Activated T-cell treated with anti-CD3 and anti-CD28 coated beads, Interleukin-2, amount 50 U/mL, for 1 hour (primary cell): ENCODE data around the gene KCNMA1.

ENCODE experiments used
- DNase-seq: peaks from one replicate; pipeline ENCODE4 v3.0.0-alpha.2; 2020

KCNMA1 gene

DNA sequence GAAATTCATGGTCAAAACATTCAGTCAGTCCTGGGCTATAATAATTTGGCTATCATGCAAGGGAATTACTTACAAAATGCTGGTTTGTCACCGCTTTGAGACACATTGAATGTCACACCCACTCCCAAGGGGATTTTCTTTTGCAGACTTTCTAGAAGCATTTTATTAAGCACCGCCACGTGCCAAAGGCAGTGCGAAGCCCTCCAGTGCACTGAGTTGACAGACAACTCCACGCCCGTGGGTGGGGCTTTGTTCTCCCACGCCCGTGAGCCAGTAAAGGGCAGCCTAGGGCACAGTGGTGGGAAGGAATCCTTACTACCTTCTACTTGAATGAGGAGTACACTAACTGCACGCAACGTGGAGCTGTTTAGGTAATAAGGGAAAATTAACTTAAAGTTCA, 515.8 kb downstream of the KCNMA1 start:
- DNase-seq, result no peak

DNA sequence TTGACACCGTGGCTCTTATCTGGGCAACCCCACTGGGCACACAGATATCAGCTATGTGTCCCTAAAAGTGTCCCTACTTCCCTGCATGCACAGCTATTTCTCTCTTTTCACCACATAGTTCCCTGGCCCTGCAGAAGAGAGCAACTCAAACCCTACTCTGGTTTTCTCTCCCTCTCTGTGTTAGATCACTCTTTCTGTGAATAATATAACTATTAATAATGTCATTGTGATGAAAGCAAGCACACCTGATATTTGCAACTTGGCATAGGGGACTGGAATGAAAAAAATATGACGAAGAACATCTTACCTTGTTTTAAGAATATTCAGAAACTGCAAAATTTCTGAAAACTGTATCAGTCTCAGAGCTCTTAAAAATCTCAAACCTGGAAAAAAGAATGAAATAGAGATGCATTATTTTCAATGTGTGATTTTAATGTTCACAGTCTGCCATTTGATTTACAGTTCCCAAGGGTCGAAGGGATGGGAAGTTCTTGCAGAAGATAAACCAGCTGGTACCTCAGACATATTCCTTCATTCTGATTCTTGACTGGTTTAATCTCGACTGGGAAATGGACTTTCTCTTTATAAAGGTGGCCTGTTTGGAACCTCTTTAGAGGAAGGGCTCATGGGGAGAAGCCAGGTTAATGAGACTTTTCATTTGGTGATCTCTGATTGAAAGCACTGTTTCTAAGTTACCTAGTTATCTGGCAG, 516.8 kb downstream of the KCNMA1 start:
- no peak for DNase-seq

DNA sequence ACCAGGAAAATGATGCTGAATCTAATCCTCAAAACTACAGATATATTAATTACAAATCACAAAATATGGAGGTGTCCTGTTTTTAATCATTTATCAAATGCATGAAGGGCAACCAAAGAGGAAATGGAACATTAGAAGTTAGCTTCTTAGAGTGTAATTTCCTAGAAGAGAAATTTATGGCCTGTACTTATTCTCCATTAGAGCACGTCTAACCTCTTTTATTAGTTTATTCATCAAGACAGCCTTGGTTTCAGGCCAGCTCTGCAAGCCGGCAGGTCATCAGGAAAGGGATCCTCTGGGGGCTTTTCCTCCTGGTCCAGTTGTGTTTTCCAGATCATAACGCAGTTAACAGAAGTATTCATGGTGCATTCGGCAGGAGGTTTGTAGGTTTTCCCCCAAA, 517.6 kb downstream of the KCNMA1 start:
- DNase-seq, result no peak

DNA sequence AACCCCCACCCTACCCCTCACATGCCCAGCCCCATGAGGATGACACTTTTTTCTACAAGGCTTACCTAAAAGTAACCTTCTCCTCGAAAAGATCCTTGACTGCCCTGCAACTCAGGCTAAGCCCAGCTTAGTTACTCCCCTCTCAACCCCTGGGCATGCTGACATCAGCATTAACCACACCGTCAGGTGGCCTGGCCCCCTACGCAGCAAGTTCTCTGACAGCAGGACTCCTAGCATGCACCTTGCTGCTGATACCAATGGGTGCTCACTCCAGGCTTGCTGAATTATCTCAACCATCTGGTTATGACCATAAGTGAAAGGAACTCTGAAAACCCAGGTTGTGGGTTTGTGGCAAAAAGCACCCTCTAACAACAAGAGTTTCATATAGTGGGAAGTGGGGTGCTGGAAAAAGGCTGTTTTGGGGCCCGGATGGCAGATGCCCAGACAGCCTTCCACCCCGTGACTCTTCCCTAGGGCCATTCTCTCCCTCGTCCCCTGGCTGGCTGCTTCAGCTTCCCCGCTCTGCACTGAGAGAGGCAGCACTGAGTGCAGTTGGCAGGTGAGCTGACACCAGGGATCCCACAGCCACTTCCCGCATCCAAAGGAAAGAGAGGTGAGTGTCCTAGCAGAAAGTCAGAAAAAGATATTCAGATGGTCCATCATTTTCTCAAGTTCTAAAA, 518.9 kb downstream of the KCNMA1 start:
- no peak for DNase-seq

DNA sequence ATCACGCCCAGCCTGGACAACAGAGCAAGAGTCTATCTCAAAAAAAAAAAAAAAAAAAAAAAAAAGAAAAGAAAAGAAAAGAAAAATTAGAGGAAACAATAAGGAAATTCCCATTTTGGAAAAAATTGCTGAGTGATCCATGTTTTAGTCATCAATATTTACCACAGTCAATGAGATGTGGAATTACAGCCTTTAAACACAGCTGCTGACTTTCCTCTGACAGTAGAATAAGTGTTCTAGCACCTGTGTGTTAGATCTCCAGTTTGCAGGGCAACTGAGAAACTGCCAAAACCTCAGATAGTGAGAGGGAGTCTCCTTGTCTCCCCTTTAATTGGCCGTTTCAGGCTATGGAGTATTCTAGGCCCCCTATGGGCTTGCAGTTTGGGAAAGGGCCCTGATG, 520.1 kb downstream of the KCNMA1 start:
- no peak for DNase-seq

DNA sequence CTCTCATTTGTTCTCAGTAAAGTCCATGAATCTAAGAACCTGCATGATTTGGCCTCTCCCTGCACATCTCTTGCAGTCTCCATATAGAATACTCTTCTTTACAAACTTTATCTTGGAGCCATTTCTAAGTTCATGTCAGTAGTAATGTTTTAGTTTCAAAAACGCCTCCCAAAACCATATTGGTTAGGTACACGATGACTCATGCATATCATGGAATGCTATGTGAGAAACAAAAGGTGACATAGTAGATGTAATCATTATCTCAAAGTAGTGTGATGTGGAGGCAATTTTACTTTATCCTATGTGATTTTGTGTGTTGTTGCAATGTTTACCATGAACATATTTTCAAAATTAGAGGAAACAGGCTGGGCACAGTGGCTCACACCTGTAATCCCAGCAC, 520.7 kb downstream of the KCNMA1 start:
- no peak for DNase-seq

DNA sequence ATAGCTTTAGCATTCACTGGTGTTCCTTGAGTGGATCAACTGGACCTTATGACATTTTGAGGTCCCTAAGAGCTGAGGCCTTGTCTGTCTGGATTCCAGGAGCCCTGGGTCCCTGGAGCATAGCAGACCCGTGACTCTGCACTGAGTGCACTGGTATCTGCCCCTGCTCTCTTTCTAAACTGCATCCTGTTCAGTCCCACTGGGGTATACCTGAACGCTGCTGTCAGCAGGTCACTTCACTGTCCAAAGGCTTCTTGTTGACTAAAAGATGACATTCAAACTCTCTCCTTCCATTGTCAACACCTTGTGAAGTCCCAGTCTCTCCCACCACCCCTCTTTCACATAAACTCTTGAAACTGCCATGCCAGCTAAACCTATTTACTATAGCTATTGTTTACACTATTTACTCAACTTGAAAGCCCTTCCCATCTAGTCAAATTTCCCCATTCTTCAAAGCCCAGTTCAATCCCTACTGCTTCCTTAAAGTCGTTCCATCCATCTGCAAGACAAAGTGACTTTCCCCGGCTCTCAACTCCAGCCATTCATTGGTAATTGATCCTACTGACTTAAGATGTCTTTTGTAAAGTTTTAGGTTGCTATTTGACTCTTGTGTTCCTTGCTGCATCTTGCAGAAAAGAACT, 523.3 kb downstream of the KCNMA1 start:
- DNase-seq, result no peak

DNA sequence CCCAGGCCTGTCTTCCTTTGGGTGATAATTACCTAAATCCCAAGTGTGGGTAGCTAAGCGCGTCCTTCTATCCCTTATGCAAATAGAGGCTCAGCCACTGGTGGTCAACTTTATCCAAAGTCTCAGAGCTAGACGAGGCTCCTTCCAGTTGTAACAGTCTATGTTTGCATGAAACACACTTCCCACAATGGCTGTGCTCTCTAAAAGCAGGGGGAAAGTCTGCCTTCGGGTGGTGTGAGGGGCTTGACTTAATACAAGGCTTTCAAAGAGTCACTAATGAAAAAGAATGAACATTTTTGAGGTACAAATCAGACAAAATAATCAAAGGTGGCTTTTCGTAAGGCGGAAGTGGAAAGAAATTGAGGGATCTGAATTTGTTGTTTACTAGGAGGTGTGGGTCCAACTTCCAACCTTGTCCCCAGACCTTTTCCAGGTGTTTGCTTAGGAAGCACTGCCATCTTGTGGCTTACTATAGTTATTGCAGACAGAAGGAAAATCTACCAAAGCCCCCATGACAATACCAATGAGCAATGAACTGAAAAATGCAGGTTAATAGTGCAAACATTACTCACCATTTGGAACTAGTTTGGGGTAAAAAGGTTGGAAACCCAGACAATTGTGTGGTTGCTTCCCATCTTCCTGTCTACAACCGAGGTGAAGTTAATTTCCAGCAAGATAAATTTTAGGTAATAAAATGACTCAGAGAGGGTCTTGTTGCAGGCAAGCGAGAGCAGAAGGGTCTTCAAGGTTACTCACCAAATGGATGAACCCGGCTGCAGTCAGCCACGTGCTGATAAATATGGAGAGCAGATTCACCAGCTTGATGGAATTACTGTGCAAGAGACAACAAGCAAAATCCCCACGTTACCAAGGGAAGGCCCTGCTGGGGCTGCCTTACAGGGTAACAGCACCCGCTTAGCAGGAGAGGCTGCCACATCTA, 525.7 kb downstream of the KCNMA1 start:
- DNase-seq, result no peak

DNA sequence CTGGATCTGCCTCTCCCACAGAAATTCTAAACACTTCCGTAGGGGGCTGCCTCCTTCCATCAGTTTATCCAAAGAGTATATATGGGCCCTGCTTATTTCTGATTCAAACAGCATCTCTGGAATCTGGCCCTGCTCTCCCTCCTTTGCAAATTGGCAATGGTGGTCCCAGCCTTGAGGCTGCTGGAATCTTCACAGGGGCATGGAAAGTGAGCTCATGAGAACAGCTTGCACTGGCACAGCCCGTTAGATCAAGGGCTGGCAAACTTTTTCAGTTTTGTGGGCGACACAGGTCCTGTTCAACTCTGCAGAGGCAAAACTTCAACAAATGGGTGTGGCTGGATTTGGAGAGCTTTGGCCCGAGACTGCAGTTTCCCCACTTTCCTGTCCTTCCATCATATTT, 526.9 kb downstream of the KCNMA1 start:
- DNase-seq, result no peak

DNA sequence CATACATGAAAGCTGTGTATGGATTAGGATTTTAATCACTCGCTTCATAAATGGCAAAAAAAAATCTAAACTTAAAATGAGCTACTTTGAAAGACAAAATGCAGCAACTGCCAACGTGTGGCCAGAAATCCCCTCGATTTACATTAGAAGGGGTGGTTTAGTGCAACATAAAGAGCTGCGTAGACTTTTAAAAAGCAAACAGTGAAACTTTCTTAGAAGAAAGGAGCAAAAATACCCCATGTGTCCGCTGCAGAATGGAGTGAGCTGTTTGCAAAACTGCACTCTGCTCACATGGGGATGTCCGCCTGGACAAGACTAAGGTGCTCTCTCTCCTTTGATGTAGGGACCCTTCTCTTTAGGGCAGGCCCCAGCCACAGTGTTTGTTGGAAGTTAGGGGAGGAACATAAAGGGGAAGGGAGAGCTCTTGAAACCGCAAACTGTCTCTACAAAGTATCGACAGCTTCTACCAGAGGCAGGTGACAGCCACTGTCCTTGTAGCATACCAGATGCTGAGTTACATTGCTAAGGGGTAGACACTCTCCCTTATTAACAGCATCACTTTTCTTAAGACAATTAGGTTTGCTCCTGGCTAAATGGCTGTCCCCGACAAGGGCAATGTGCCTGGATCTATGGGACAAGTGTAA, 528.1 kb downstream of the KCNMA1 start:
- DNase-seq, result no peak

DNA sequence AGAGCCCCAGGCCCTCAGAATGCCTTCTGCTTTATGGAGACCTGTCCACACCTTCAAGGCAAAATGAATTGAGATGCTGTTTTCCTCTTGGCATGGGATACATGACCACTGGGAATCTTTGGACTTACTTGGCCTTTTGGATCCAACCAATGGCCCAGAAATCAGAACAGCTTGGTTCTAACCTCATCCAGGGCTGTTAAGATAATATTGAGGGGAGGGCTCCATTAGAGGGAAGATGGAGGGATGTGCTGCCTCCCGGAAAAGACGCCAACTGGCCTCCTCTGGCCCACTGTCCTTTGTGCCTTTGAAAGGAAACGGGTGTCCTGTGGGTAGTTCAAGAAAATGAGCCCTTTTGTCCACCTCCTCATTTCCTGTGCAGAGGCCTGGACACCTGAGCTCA, 530.9 kb downstream of the KCNMA1 start:
- DNase-seq, result no peak

DNA sequence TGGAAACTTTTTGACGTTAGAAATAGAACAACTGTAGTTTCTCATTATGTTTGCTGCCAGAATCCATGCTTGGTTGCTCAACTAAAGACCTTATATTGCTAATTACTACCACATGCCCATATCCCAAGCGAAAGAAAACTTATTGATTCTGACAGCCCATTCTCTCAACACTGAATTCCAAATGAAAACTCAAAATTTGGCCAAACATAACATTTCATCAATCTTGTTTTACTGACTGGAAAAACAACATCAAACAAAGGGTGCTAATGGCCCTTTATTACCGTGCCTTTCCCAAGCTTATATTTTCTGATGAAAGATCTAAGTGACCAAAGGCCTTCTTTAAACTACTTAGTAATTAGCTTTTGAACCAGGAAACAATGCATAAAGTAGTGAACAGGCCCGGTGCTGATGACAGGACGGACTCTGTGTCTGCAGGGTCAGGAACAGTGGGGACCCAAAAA, 531.8 kb downstream of the KCNMA1 start:
- DNase-seq, result no peak

DNA sequence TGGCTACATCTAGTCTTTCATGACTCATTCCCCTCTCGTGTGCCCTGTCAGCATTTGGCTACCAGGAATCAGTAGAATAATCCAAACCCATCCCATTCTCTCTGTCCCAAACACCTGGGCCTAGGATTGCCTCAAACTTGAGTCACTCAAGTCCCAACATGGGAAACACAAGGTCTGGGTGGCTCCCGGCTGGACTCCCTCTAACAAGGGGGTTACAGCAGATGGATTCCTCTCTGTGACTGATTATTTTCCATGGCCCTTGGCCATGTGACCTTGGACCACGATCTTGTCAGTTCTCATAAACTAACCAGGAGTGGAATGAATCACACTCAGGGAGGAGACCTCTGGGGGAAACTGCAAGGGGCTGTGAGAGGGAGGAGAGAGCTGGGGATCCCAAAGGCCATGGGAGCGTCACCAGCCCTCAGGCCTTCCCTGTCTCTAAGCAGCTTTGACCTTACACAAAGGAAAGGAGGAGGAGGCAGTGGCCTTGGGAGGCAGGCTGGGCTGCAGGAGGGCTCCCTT, 533.1 kb downstream of the KCNMA1 start:
- DNase-seq, result no peak

DNA sequence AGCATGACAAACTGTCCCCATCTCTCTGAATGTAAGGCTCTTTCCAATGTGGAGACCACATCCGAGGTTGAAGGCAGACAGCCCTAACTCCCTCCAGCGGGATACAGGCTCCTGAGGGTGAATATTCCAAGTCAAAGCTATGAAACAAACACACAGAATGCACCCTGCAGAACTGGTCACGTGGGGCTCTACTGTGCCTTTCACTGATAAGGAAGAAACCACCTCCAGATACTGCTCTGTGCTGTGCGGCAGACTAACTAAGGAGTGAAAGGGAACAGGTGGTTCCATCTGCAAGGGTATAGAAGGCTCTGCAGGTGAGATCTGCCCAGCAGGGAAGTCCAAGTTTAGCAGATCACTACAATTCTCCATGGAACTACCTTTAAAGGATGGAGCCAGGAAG, 534.4 kb downstream of the KCNMA1 start:
- DNase-seq, result no peak

DNA sequence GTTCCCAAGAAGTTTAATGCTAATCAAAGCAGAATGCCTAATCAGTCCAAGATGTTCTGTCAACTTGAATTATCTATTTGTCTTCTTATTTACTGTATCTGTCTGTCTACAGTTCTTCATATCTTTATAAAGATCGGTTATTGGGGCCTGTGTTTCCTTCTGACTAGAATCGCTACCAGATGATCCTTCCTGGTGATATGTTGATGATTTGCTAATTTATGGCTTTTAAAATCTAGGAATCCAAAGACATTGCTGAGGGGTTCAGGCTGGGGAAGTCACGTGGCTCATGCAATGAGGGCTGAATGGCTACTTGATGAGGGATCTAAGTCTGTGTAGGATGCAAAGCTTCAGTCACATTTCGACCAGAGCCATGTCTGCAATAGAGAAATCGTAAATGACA, 536.3 kb downstream of the KCNMA1 start:
- no peak for DNase-seq

DNA sequence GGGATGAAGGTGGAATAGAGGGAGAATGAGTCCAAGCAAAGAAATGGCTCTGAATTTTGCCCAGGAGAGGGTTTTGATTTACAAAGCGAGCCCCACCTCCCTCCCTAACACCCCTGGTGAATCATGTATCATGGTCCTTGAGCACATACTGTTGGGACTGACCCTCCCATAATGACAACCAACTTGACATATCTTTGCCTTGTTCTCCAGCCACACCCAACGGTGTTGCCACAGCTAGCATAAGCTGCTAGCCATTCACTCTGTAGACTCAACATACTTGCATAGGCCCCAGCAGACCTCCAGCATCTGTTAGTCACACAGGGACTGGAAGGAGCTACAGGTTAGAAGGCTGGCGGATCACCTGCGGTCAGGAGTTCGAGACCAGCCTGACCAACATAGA, 538.5 kb downstream of the KCNMA1 start:
- DNase-seq, result no peak

DNA sequence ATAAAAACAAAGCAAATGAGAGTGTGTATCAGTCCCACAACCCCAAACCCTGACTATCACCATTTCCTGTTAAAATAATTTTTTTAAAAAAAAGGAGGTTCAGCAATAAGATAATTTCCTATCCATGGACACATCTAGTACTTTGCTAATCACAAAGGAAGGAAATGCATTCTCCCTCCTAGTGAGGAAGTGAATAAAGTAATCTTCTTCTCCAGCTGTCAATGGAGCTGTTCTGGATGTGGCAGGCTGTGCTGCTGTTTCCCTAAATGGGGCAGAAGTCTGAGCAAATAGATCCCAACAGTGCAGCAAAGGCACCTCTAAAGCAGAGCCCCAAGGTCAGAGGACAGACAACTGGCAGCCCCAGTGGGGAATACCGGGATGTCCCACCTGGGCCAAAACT, 540.0 kb downstream of the KCNMA1 start:
- no peak for DNase-seq

DNA sequence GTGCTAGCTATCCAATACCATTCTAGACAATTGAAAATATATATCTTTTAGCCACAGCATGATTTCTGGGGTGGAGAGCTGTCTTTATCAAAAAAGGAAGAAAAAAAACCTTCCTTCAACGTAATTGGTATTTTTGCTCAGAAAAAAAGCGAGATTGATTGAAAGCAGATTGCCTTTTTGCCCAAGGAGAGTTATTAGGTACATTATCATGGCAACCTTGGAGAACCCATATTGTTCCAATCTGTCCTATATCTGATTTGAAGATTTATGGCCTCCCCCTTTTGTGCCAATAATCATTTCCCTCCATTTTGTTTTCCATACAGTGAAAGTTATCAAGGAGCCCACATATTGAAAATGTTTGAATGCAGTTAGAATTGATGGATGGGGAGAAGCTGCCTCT, 544.5 kb downstream of the KCNMA1 start:
- no peak for DNase-seq

DNA sequence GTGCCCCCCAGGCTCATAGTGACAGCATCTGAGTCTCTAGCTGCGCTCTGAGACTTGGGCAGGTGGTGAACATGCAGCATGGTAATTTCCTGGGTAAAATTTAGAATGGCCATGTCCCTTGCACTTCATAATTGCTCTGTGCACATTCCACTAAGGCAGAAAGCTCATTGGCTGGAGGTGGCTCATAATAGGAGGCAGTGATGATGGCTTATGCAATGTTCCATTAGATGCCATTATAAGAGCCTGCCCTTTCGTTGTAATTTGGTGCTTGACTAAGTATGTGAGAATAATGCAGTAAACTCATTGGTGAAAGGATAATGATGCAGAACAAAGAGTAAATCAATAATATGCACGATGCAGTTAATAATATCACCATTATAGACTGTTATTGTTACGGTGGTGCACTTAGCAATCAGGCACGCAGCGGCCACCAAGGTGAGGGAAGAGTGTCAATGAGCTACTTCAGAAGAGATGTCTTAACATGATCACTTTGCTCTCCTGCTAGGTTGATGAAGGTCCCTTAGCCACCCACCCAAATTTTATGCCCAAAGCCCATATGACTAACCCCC, 545.9 kb downstream of the KCNMA1 start:
- DNase-seq, result no peak

DNA sequence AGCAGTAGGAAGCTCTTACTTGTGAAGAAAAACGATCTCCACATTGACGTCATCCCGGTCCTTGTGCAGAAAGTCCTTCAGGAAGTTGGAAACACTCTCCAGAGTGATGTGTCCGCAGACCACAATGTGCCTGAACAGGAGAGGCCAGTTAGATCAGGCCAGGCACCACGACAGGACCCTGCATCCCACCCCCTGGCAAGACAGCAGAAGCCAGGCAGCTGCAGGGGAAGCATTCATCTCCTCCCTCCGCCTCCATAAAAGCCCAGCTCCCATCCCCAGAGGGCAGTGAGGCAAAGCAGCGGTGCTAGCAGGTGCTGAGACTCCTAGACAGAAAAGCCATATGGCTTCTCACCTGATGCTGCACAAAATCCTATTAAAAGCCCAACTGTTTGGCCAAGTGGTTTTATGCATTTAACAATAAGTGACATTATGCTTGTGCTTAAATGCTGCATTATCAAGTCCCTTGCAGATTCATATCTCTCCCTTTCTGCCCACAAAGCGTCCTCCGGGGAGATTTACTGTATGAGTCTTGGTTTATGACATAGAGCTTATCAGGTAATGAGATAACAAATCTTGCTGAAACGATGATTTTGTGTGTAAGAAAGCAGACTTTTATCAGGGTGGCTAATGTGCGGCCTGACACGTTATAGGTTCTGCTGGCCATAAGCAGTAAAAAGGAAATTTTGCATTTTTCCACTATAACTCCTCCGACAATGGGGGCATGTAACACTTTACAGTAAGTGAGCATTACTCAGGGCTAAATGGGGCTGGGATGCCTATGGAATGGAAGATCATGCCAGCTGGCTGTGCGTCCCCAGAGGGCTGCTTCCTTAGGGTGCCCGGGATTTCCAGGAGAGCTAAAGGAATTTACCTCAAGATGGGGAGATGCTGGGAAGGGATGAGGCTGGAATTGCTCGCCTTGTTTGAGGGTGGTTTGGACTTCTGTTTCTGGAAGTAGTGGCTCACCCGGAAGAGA, 546.9 kb downstream of the KCNMA1 start:
- DNase-seq, result no peak

DNA sequence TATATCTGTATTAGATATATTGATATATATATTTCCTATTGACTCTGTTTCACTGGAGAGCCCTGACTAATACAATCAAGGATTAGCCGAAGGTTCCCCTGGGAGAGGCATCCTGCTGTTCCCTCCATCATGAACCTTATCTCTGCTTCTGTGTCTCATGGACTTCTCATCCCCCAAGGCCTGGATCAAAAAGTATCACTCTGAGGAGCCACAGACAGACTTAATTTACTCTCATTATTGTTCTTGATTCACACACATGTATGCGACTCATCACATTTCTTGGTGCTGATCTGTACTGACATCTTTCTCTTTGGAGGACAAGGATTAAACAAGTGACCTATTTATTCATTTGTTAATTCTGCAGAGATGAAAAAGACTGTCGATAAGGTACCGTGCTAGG, 550.2 kb downstream of the KCNMA1 start:
- DNase-seq, result no peak
